ENCODE results near the gene SLC22A23. TPM values are rescaled to one million over a fixed set of nuclear protein-coding genes. Genes with fewer than 3 reads are reported as not detected.
A peak's percentile ranks its signal among the peaks of the same experiment; 100 is the strongest.

Gene SLC22A23
- total RNA-seq, 1 donor from 2014 or later, result 102 TPM

- peak; percentile 74 for DNase-seq
- Mint-ChIP-seq H3K4me3 (ENCODE audit: unreplicated experiment) (peak overlapping the region; percentile 78), H3K4me1 (ENCODE audit: low read depth, unreplicated experiment) (peaks cover 39% of the 10 kb centered on the region), H3K9me3 (ENCODE audit: unreplicated experiment) (peaks cover 5% of the 10 kb centered on the region), H3K27me3 (ENCODE audit: unreplicated experiment) (peaks cover 4% of the 10 kb centered on the region), H3K27ac (ENCODE audit: unreplicated experiment) (peak overlapping the region; percentile 95), H3K36me3 (ENCODE audit: unreplicated experiment) (no peaks in the 10 kb centered on the region)
- no peak for TF ChIP-seq CTCF (IDR thresholded peaks at IDR 0.05; ENCODE audit: partially characterized antibody, unreplicated experiment)
These were observed 18.4 kb downstream of the SLC22A23 start for GRCh38 chr6:3438190-3439167.

- Mint-ChIP-seq H3K27ac (ENCODE audit: unreplicated experiment) (no peak overlapping the region), H3K4me3 (ENCODE audit: unreplicated experiment) (no peak overlapping the region), H3K4me1 (ENCODE audit: low read depth, unreplicated experiment) (peaks cover 31% of the 10 kb centered on the region), H3K27me3 (ENCODE audit: unreplicated experiment) (no peaks in the 10 kb centered on the region), H3K36me3 (ENCODE audit: unreplicated experiment) (no peaks in the 10 kb centered on the region), H3K9me3 (ENCODE audit: unreplicated experiment) (peaks cover 3% of the 10 kb centered on the region)
- DNase-seq, result no peak
- no peak for TF ChIP-seq CTCF (IDR thresholded peaks at IDR 0.05; ENCODE audit: partially characterized antibody, unreplicated experiment)
These were observed 23.8 kb downstream of the SLC22A23 start for GRCh38 chr6:3433005-3433404.

GRCh38 chr6:3432416-3432815, 24.4 kb downstream of the SLC22A23 start:
- TF ChIP-seq CTCF (IDR thresholded peaks at IDR 0.05; ENCODE audit: partially characterized antibody, unreplicated experiment), result no peak
- H3K27me3 Mint-ChIP-seq (ENCODE audit: unreplicated experiment), result no peaks in the 10 kb centered on the region
- H3K4me3 Mint-ChIP-seq (ENCODE audit: unreplicated experiment), result no peak overlapping the region
- H3K27ac Mint-ChIP-seq (ENCODE audit: unreplicated experiment), result no peak overlapping the region
- DNase-seq, result no peak
- peaks cover 3% of the 10 kb centered on the region for H3K9me3 Mint-ChIP-seq (ENCODE audit: unreplicated experiment)
- no peaks in the 10 kb centered on the region for H3K36me3 Mint-ChIP-seq (ENCODE audit: unreplicated experiment)
- H3K4me1 Mint-ChIP-seq (ENCODE audit: low read depth, unreplicated experiment), result peaks cover 34% of the 10 kb centered on the region

GRCh38 chr6:3431994-3432393, 24.9 kb downstream of the SLC22A23 start:
- H3K4me3 Mint-ChIP-seq (ENCODE audit: unreplicated experiment), result no peak overlapping the region
- H3K9me3 Mint-ChIP-seq (ENCODE audit: unreplicated experiment), result peaks cover 3% of the 10 kb centered on the region
- H3K4me1 Mint-ChIP-seq (ENCODE audit: low read depth, unreplicated experiment), result peaks cover 35% of the 10 kb centered on the region
- no peaks in the 10 kb centered on the region for H3K36me3 Mint-ChIP-seq (ENCODE audit: unreplicated experiment)
- no peak for DNase-seq
- H3K27me3 Mint-ChIP-seq (ENCODE audit: unreplicated experiment), result no peaks in the 10 kb centered on the region
- no peak overlapping the region for H3K27ac Mint-ChIP-seq (ENCODE audit: unreplicated experiment)
- no peak for TF ChIP-seq CTCF (IDR thresholded peaks at IDR 0.05; ENCODE audit: partially characterized antibody, unreplicated experiment)

GRCh38 chr6:3429211-3429610, 27.6 kb downstream of the SLC22A23 start:
- Mint-ChIP-seq H3K4me3 (ENCODE audit: unreplicated experiment) (no peak overlapping the region), H3K27ac (ENCODE audit: unreplicated experiment) (no peak overlapping the region), H3K36me3 (ENCODE audit: unreplicated experiment) (no peaks in the 10 kb centered on the region), H3K9me3 (ENCODE audit: unreplicated experiment) (peaks cover 3% of the 10 kb centered on the region), H3K4me1 (ENCODE audit: low read depth, unreplicated experiment) (peaks cover 37% of the 10 kb centered on the region), H3K27me3 (ENCODE audit: unreplicated experiment) (peaks cover under 1% of the 10 kb centered on the region)
- DNase-seq, result no peak
- no peak for TF ChIP-seq CTCF (IDR thresholded peaks at IDR 0.05; ENCODE audit: partially characterized antibody, unreplicated experiment)

Data from glutamatergic neuron (in vitro differentiated cells).